ENCODE results near the gene TREML1. TPM values are rescaled to one million over a fixed set of nuclear protein-coding genes. Genes with fewer than 3 reads are reported as not detected.

The TREML1 gene
- total RNA-seq, 1 donor from 2014 or later = not detected

GRCh38 chr6:41179163-41179562 lies 25.0 kb upstream of the TREML1 start:
- no peak for DNase-seq (ENCODE audit: low read depth in 2 of 2)

GRCh38 chr6:41177695-41178094 lies 23.5 kb upstream of the TREML1 start:
- no peak for DNase-seq (ENCODE audit: low read depth in 2 of 2)

- DNase-seq (ENCODE audit: low read depth in 2 of 2) = no peak
These were observed 23.1 kb upstream of the TREML1 start for GRCh38 chr6:41177287-41177686.

- DNase-seq (ENCODE audit: low read depth in 2 of 2) = no peak
These were observed 22.0 kb upstream of the TREML1 start for GRCh38 chr6:41176189-41176588.

GRCh38 chr6:41175084-41175483 lies 20.9 kb upstream of the TREML1 start:
- DNase-seq (ENCODE audit: low read depth in 2 of 2) = no peak

- DNase-seq (ENCODE audit: low read depth in 2 of 2) = no peak
These were observed 20.5 kb upstream of the TREML1 start for GRCh38 chr6:41174610-41175009.

GRCh38 chr6:41171908-41172307 lies 17.8 kb upstream of the TREML1 start:
- DNase-seq (ENCODE audit: low read depth in 2 of 2) = no peak

GRCh38 chr6:41170547-41171160 lies 16.5 kb upstream of the TREML1 start:
- DNase-seq (ENCODE audit: low read depth in 2 of 2) = no peak

- peak in 1 of 2 donors; percentile 23 for DNase-seq (ENCODE audit: low read depth in 2 of 2)
These were observed 13.2 kb upstream of the TREML1 start for GRCh38 chr6:41167173-41167963.

GRCh38 chr6:41164551-41165120 lies 10.5 kb upstream of the TREML1 start:
- no peak for DNase-seq (ENCODE audit: low read depth in 2 of 2)

GRCh38 chr6:41163419-41163717 lies 9.2 kb upstream of the TREML1 start:
- no peak for DNase-seq (ENCODE audit: low read depth in 2 of 2)

- DNase-seq (ENCODE audit: low read depth in 2 of 2) = no peak
These were observed 8.7 kb upstream of the TREML1 start, which contains the start of gene TREM2 for GRCh38 chr6:41162687-41163418. TREM2 (minus strand) TSS chr6:41163116; CDS start chr6:41163082, 34 bp downstream.

- DNase-seq (ENCODE audit: low read depth in 2 of 2) = no peak
These were observed 7.9 kb upstream of the TREML1 start for GRCh38 chr6:41161851-41162552.

- no peak for DNase-seq (ENCODE audit: low read depth in 2 of 2)
These were observed 7.2 kb upstream of the TREML1 start for GRCh38 chr6:41161380-41161779.

- DNase-seq (ENCODE audit: low read depth in 2 of 2) = no peak
These were observed 6.8 kb upstream of the TREML1 start for GRCh38 chr6:41160933-41161332.

- no peak for DNase-seq (ENCODE audit: low read depth in 2 of 2)
These were observed 5.4 kb upstream of the TREML1 start for GRCh38 chr6:41159415-41160082.

- DNase-seq (ENCODE audit: low read depth in 2 of 2) = no peak
These were observed 3.2 kb upstream of the TREML1 start for GRCh38 chr6:41157323-41157722.

- no peak for DNase-seq (ENCODE audit: low read depth in 2 of 2)
These were observed 2.6 kb upstream of the TREML1 start for GRCh38 chr6:41156771-41157170.

- DNase-seq (ENCODE audit: low read depth in 2 of 2) = no peak
These were observed 1.9 kb upstream of the TREML1 start for GRCh38 chr6:41156001-41156400.

- DNase-seq (ENCODE audit: low read depth in 2 of 2) = no peak
These were observed 1.1 kb upstream of the TREML1 start for GRCh38 chr6:41155132-41155805.

Data from dermis microvascular lymphatic vessel endothelial cell (primary cell).